Retinal pigment epithelial cell (primary cell): Measurements from ENCODE around the gene CRYBG3.

Source experiments
- DNase-seq: peaks from one replicate; pipeline ENCODE4 v3.0.0-alpha.2; 2010; ENCODE audit warnings: low read depth
- H3K4me3 ChIP-seq: 2 replicates; pipeline ENCODE4 v1.5.1; 2011; ENCODE audit warnings: mild to moderate bottlenecking, low read length, control low read depth, moderate library complexity
- CTCF ChIP-seq: conservative IDR thresholded peaks from 2 replicates; pipeline ENCODE4 v1.5.1; 2011; ENCODE audit warnings: low read depth, low read length, control low read depth, inconsistent platforms

CRYBG3 gene

GRCh38 chr3:97959872-97960271, 138.1 kb downstream of the CRYBG3 start:
- DNase-seq, result no peak
- no peak for TF ChIP-seq CTCF
- no peak overlapping the region for H3K4me3 ChIP-seq

- no peak overlapping the region for H3K4me3 ChIP-seq
- no peak for TF ChIP-seq CTCF
- DNase-seq, result no peak
These were observed 138.7 kb downstream of the CRYBG3 start for GRCh38 chr3:97960551-97960950.

DNA sequence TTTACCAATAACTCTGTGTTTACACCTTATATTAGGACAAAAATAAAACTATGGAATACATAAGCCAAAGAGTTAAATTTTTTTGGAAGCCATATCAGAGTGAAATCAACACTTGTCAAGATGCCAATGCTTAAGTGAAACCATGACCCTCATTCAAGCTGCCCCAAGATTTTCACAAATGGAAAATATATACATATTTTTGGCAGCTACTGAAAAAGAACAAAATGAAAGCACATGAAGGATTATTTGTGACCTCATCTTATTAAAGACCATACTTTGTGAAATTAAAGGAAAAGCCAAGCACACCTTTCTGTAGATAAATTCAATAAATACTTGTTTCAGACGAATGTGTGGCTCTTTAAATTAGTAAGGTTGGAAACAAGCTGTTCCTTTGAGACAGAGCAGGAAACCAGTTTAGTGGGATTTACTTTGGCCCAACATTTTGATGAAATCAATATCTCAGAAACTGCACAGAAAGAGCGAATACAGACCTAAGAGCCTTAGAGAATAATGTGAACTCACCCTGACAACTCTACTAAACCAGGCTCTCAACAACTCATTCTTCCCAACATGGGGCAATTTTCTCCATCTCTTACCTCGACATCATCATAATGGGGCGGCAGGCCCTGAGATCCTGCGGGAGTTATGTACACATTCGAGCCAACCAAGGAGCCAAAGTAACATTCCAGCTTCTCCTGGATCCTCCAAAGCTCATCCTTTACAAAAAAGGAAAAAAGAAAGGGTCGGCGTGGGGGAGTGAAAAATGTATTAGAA, 139.4 kb downstream of the CRYBG3 start:
- DNase-seq, result no peak
- no peak for TF ChIP-seq CTCF
- H3K4me3 ChIP-seq, result no peak overlapping the region

- no peak for TF ChIP-seq CTCF
- no peak for DNase-seq
- H3K4me3 ChIP-seq, result no peak overlapping the region
These were observed 146.2 kb downstream of the CRYBG3 start for GRCh38 chr3:97967966-97968365.

- H3K4me3 ChIP-seq, result no peak overlapping the region
- DNase-seq, result no peak
- no peak for TF ChIP-seq CTCF
These were observed 146.6 kb downstream of the CRYBG3 start for GRCh38 chr3:97968376-97968775.

- no peak overlapping the region for H3K4me3 ChIP-seq
- no peak for DNase-seq
- TF ChIP-seq CTCF, result no peak
These were observed 147.7 kb downstream of the CRYBG3 start for GRCh38 chr3:97969541-97969940.

- no peak for DNase-seq
- TF ChIP-seq CTCF, result no peak
- H3K4me3 ChIP-seq, result no peak overlapping the region
These were observed 148.3 kb downstream of the CRYBG3 start for GRCh38 chr3:97970156-97970555.
